ENCODE measurements around the gene GM2A.

DNA sequence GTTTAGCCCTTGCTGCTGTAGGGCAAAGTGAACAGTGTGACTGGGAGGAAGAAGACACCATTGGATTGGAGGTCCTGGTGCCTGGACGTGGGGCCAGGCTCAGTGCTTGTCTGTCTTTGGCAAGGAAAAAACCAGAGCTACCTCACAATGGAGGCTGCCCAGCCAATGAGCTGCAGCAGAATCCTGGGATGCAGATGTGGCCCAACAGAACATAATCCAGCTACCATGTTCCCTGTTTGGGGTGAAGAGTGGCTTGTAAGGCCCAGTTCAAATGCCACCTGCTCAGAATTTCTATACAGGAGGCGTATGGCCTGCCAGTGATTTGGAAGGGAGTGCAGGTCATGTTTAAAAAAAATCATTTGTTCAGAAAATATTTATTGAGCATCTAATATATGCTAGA, 50.7 kb downstream of the GM2A start, which contains the start of gene SLC36A3:
- no peak for TF ChIP-seq POLR2A (IDR thresholded peaks at IDR 0.05)
- TF ChIP-seq CTCF (IDR thresholded peaks at IDR 0.05) = no peak
- TF ChIP-seq EP300 (IDR thresholded peaks at IDR 0.05) = no peak
